CD1c-positive myeloid dendritic cell (primary cell): ENCODE results near the gene EXD3.
"Not testable (repeated sequence)": the region's sequence is repeated elsewhere in the genome, so short reads cannot be mapped to it uniquely, and the experiment has no call there.

ENCODE experiments used
- DNase-seq: peaks from one replicate; pipeline ENCODE4 v3.0.0-alpha.2; 2016; ENCODE audit errors: extremely low spot score

The EXD3 gene

GRCh38 chr9:137379761-137380161, 43.2 kb downstream of the EXD3 start:
- no peak for DNase-seq

GRCh38 chr9:137378688-137379410, 44.1 kb downstream of the EXD3 start:
- not testable (repeated sequence) for DNase-seq

GRCh38 chr9:137376386-137376785, 46.6 kb downstream of the EXD3 start:
- no peak for DNase-seq

GRCh38 chr9:137375321-137376058, 47.5 kb downstream of the EXD3 start:
- no peak for DNase-seq

- DNase-seq, result no peak
Observed at GRCh38 chr9:137374131-137374845, 48.7 kb downstream of the EXD3 start.

- DNase-seq, result no peak
Observed at GRCh38 chr9:137373611-137373980, 49.4 kb downstream of the EXD3 start.

- DNase-seq, result no peak
Observed at GRCh38 chr9:137372693-137373610, 50.0 kb downstream of the EXD3 start.

- DNase-seq, result no peak
Observed at GRCh38 chr9:137371946-137372651, 50.9 kb downstream of the EXD3 start.

GRCh38 chr9:137371521-137371941, 51.4 kb downstream of the EXD3 start:
- DNase-seq, result no peak

- DNase-seq, result no peak
Observed at GRCh38 chr9:137370865-137371520, 52.0 kb downstream of the EXD3 start.

- DNase-seq, result no peak
Observed at GRCh38 chr9:137369911-137370764, 52.8 kb downstream of the EXD3 start.

- no peak for DNase-seq
Observed at GRCh38 chr9:137369061-137369787, 53.7 kb downstream of the EXD3 start.

GRCh38 chr9:137368431-137369035, 54.4 kb downstream of the EXD3 start:
- no peak for DNase-seq

GRCh38 chr9:137367506-137368430, 55.2 kb downstream of the EXD3 start:
- no peak for DNase-seq

- no peak for DNase-seq
Observed at GRCh38 chr9:137366891-137367381, 56.0 kb downstream of the EXD3 start.

GRCh38 chr9:137366445-137366810, 56.5 kb downstream of the EXD3 start:
- DNase-seq, result no peak
